ACC112 (cell line): ENCODE results near the gene C1orf50.
"Not testable (repeated sequence)": the region's sequence is repeated elsewhere in the genome, so short reads cannot be mapped to it uniquely, and the experiment has no call there.

Experiments used
- H2AFZ ChIP-seq: fragments of 200-600 bp; sonication (generic); one replicate; pipeline ENCODE4 v1.6.0; 2017; ENCODE audit warnings: antibody characterized with exemption, low read length; ENCODE audit not compliant: unreplicated experiment
- H3K27ac ChIP-seq: fragments of 200-600 bp; sonication (generic); 2 replicates; pipeline ENCODE4 v1.5.1; 2014; ENCODE audit warnings: low read depth, mild to moderate bottlenecking, antibody characterized with exemption, low read length, moderate library complexity
- H3K27me3 ChIP-seq: fragments of 200-600 bp; sonication (generic); 2 replicates; pipeline ENCODE4 v1.6.1; 2014; ENCODE audit warnings: mild to moderate bottlenecking, antibody characterized with exemption, low read length, moderate library complexity, mixed read lengths; ENCODE audit not compliant: insufficient read depth
- H3K36me3 ChIP-seq: fragments of 200-600 bp; sonication (generic); 2 replicates; pipeline ENCODE4 v1.6.1; 2016; ENCODE audit warnings: mild to moderate bottlenecking, antibody characterized with exemption, low read length, moderate library complexity, mixed read lengths; ENCODE audit not compliant: insufficient read depth
- H3K4me1 ChIP-seq: fragments of 200-600 bp; sonication (generic); one replicate; pipeline ENCODE4 v1.6.1; 2016; ENCODE audit warnings: low read length, mixed read lengths; ENCODE audit not compliant: insufficient read depth, unreplicated experiment, control insufficient read depth
- H3K4me3 ChIP-seq: fragments of 200-600 bp; sonication (generic); 2 replicates; pipeline ENCODE4 v1.5.1; 2014; ENCODE audit warnings: mild to moderate bottlenecking, low read depth, low read length
- H3K79me2 ChIP-seq: fragments of 200-600 bp; sonication (generic); one replicate; pipeline ENCODE4 v1.6.0; 2016; ENCODE audit warnings: low read length; ENCODE audit not compliant: control insufficient read depth, unreplicated experiment, insufficient read depth

C1orf50 gene

GRCh38 chr1:42766741-42767509 lies at the start of gene C1orf50, which contains the start of gene P3H1:
Gene C1orf50, plus strand, starts transcription at chr1:42767249. Its CDS starts 63 bp downstream, at chr1:42767312.
Gene P3H1, minus strand, starts transcription at chr1:42767028. Its CDS starts 57 bp downstream, at chr1:42766971.
- peaks cover 12% of the 10 kb centered on the region for H3K4me1 ChIP-seq
- peak within 1 kb of the TSS; percentile 53 for H3K27ac ChIP-seq
- peak within 1 kb of the TSS; percentile 96 for H2AFZ ChIP-seq

GRCh38 chr1:42720868-42721267 lies 46.2 kb upstream of the C1orf50 start:
- H3K27ac ChIP-seq = no peak overlapping the region
- no peaks in the 10 kb centered on the region for H3K79me2 ChIP-seq
- no peak overlapping the region for H3K4me3 ChIP-seq
- H2AFZ ChIP-seq = no peak overlapping the region
- no peaks in the 10 kb centered on the region for H3K4me1 ChIP-seq
- peaks cover 9% of the 10 kb centered on the region; the same call in 1 of the 2 replicates for H3K36me3 ChIP-seq
- no peaks in the 10 kb centered on the region for H3K27me3 ChIP-seq

More at GRCh38 chr1:42766741-42767509, at the start of gene C1orf50, which contains the start of gene P3H1:
- H3K4me3 ChIP-seq = peak within 1 kb of the TSS; percentile 82
- H3K36me3 ChIP-seq = 0 out of 2 replicates have a peak, but pooled peaks cover 3% of the 10 kb centered on the region
- H3K79me2 ChIP-seq = peaks cover 73% of the 10 kb centered on the region
- no peaks in the 10 kb centered on the region for H3K27me3 ChIP-seq

GRCh38 chr1:42721926-42722325 lies 45.1 kb upstream of the C1orf50 start:
- Histone ChIP-seq H3K27me3 (no peaks in the 10 kb centered on the region), H3K4me1 (no peaks in the 10 kb centered on the region), H2AFZ (no peak overlapping the region), H3K36me3 (0 out of 2 replicates have a peak, but pooled peaks cover 2% of the 10 kb centered on the region), H3K79me2 (no peaks in the 10 kb centered on the region), H3K27ac (no peak overlapping the region), H3K4me3 (no peak overlapping the region)

- H3K27me3 ChIP-seq = not testable (repeated sequence)
Observed at GRCh38 chr1:42722403-42722802, 44.6 kb upstream of the C1orf50 start.

GRCh38 chr1:42723511-42723910 lies 43.5 kb upstream of the C1orf50 start:
- 0 out of 2 replicates have a peak, but pooled peaks cover 2% of the 10 kb centered on the region for H3K36me3 ChIP-seq
- H3K27me3 ChIP-seq = no peaks in the 10 kb centered on the region
- H3K4me3 ChIP-seq = no peak overlapping the region
- H3K27ac ChIP-seq = no peak overlapping the region
- H3K79me2 ChIP-seq = no peaks in the 10 kb centered on the region
- H2AFZ ChIP-seq = no peak overlapping the region
- H3K4me1 ChIP-seq = no peaks in the 10 kb centered on the region

More at GRCh38 chr1:42722403-42722802, 44.6 kb upstream of the C1orf50 start:
- H3K27ac ChIP-seq, H3K4me3 ChIP-seq, H3K36me3 ChIP-seq, H3K79me2 ChIP-seq, H3K4me1 ChIP-seq, H2AFZ ChIP-seq: not testable (repeated sequence)

GRCh38 chr1:42725820-42726219 lies 41.2 kb upstream of the C1orf50 start:
- not testable (repeated sequence) for H2AFZ ChIP-seq, H3K27ac ChIP-seq, H3K79me2 ChIP-seq, H3K4me1 ChIP-seq, H3K27me3 ChIP-seq, H3K4me3 ChIP-seq, H3K36me3 ChIP-seq

- H3K27ac ChIP-seq = no peak overlapping the region
- H3K27me3 ChIP-seq = no peaks in the 10 kb centered on the region
- H3K4me1 ChIP-seq = no peaks in the 10 kb centered on the region
- H2AFZ ChIP-seq = no peak overlapping the region
- no peak overlapping the region for H3K4me3 ChIP-seq
- H3K79me2 ChIP-seq = no peaks in the 10 kb centered on the region
- H3K36me3 ChIP-seq = no peaks in the 10 kb centered on the region
Observed at GRCh38 chr1:42730002-42730401, 37.0 kb upstream of the C1orf50 start.

- Histone ChIP-seq H3K36me3 (no peaks in the 10 kb centered on the region), H3K4me1 (no peaks in the 10 kb centered on the region), H2AFZ (no peak overlapping the region), H3K4me3 (no peak overlapping the region), H3K27ac (no peak overlapping the region), H3K27me3 (no peaks in the 10 kb centered on the region), H3K79me2 (no peaks in the 10 kb centered on the region)
Observed at GRCh38 chr1:42730988-42731387, 36.1 kb upstream of the C1orf50 start.

- Histone ChIP-seq H3K27ac (no peak overlapping the region), H3K27me3 (no peaks in the 10 kb centered on the region), H3K79me2 (no peaks in the 10 kb centered on the region), H2AFZ (no peak overlapping the region), H3K36me3 (no peaks in the 10 kb centered on the region), H3K4me3 (no peak overlapping the region), H3K4me1 (no peaks in the 10 kb centered on the region)
Observed at GRCh38 chr1:42731585-42731984, 35.5 kb upstream of the C1orf50 start.

- no peaks in the 10 kb centered on the region for H3K36me3 ChIP-seq
- H3K79me2 ChIP-seq = no peaks in the 10 kb centered on the region
- H3K4me3 ChIP-seq = no peak overlapping the region
- no peaks in the 10 kb centered on the region for H3K4me1 ChIP-seq
- H2AFZ ChIP-seq = no peak overlapping the region
- H3K27me3 ChIP-seq = no peaks in the 10 kb centered on the region
- no peak overlapping the region for H3K27ac ChIP-seq
Observed at GRCh38 chr1:42732126-42732680, 34.8 kb upstream of the C1orf50 start.
